BJ (cell line): ENCODE measurements around the gene SZT2. TPM values are rescaled to one million over a fixed set of nuclear protein-coding genes. Genes with fewer than 3 reads are reported as not detected.

Experiments
- CTCF ChIA-PET: fragments of 350-600 bp; formaldehyde crosslinking; extraction: SDS; loops from one replicate; lab custom pipeline; 2021; ENCODE audit warnings: antibody characterized with exemption, inconsistent platforms; lab: Yijun Ruan, JAX
- POLR2A ChIA-PET: fragments of 300-600 bp; sonication (Branson Sonifier 250); formaldehyde crosslinking; extraction: SDS; loops from one replicate; lab custom pipeline; 2021; ENCODE audit warnings: antibody characterized with exemption; lab: Charles Lee
- DNase-seq: peaks from one replicate; pipeline ENCODE4 v3.0.0-alpha.2; 2011; ENCODE audit warnings: low read depth
- H3K27me3 ChIP-seq: 2 replicates; pipeline ENCODE4 v1.6.0; 2011; ENCODE audit warnings: low read length; ENCODE audit not compliant: control insufficient read depth, insufficient read depth
- H3K36me3 ChIP-seq: 2 replicates; pipeline ENCODE4 v1.5.1; 2011; ENCODE audit warnings: low read length; ENCODE audit not compliant: control insufficient read depth, insufficient read depth
- H3K4me3 ChIP-seq: 2 replicates; pipeline ENCODE4 v1.5.1; 2011; ENCODE audit warnings: low read depth, mild to moderate bottlenecking, control low read depth, low read length
- polyA plus RNA-seq: library from polyadenylated mRNA; depleted of rRNA; stranded (reverse); fragments of >200 nt; gene quantifications from 2 replicates; pipeline ENCODE4 v1.2.3, GENCODE V29; 2011
- TF ChIP-seq, protein P1 (sequence below): IDR thresholded peaks from 2 replicates; pipeline ENCODE4 v1.5.1; 2011; ENCODE audit warnings: low read depth, mild to moderate bottlenecking, control low read depth, inconsistent platforms, low read length, moderate library complexity; ENCODE audit not compliant: insufficient read depth

SZT2 gene
- polyA plus RNA-seq, 1 experiment, result 12.1 TPM

DNA sequence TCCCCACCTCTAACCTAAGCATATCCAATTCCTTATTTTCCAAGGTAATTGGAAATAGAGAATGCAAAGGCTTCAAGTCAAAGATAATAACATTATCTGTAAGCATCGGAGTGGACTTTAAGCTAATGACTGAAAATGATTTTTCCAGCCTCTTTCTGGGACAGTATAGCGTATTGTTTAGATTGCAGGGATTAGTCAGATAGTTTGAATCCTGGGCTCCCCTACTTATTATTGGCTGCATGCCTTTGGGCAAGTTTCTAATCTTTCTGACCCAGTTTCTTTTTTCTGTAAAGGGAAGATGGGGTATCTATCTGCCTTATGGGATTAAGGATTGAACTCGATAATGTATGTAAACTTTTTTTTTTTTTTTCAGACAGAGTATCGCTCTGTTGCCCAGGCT is 32.4 kb upstream of the SZT2 start:
- CTCF ChIA-PET, result interaction anchor here (1.1 to 2.3 kb wide), 2 partner anchors 33 to 127 kb away, joined by 3 to 9 read pairs; no protein-coding TSS in a partner anchor
- peaks cover 1% of the 10 kb centered on the region; the same call in 1 of the 2 replicates for H3K36me3 ChIP-seq
- POLR2A ChIA-PET, result no interaction called here
- no peaks in the 10 kb centered on the region for H3K27me3 ChIP-seq
- H3K4me3 ChIP-seq, result no peak overlapping the region
- no peak for DNase-seq
- TF ChIP-seq, protein P1, sequence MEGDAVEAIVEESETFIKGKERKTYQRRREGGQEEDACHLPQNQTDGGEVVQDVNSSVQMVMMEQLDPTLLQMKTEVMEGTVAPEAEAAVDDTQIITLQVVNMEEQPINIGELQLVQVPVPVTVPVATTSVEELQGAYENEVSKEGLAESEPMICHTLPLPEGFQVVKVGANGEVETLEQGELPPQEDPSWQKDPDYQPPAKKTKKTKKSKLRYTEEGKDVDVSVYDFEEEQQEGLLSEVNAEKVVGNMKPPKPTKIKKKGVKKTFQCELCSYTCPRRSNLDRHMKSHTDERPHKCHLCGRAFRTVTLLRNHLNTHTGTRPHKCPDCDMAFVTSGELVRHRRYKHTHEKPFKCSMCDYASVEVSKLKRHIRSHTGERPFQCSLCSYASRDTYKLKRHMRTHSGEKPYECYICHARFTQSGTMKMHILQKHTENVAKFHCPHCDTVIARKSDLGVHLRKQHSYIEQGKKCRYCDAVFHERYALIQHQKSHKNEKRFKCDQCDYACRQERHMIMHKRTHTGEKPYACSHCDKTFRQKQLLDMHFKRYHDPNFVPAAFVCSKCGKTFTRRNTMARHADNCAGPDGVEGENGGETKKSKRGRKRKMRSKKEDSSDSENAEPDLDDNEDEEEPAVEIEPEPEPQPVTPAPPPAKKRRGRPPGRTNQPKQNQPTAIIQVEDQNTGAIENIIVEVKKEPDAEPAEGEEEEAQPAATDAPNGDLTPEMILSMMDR, result no peak

DNA sequence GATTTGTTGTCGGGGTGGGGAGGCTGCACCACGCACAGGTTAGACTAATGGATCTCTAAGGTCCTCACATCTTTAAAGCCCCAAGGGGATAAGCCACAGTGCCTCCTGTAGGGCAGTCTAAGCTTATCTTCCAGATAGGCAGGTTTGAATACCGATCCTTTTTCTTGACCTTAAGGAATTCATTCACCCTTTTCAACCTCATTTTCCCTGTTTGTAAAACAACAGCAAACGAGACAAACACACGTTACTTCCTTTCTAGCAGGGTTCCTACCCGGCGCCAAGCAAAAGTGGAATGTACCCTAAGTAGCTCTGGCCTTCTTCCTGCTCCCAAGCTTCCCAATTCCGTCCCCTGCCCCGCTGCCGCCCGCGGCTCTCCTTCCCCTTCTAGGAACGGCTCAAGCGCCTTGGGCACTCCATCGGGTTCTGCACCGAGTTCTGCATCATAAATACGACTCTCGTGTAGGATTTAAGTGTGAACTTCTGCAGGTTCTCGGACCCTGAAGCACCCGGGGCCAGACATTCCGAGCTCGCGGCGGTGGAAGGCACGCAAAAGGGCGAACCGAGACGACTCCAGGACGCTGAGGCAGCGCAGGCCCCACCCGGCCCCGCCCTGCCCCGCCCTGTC is 31.5 kb upstream of the SZT2 start:
- Histone ChIP-seq H3K27me3 (no peaks in the 10 kb centered on the region), H3K36me3 (peaks cover 6% of the 10 kb centered on the region), H3K4me3 (peak overlapping the region; percentile 57)
- no peak for DNase-seq
- ChIA-PET CTCF (interaction anchor here (0.7 to 2.3 kb wide), 12 partner anchors 9 to 131 kb away, joined by 3 to 9 read pairs (median 3); partner anchors contain the start of gene C1orf210), POLR2A (interaction anchor here (0.5 to 0.7 kb wide), 3 partner anchors 31 to 125 kb away, joined by 3 to 7 read pairs (median 6); partner anchors contain the start of genes MED8 and SZT2)
- TF ChIP-seq, protein P1, result peak; percentile 64

DNA sequence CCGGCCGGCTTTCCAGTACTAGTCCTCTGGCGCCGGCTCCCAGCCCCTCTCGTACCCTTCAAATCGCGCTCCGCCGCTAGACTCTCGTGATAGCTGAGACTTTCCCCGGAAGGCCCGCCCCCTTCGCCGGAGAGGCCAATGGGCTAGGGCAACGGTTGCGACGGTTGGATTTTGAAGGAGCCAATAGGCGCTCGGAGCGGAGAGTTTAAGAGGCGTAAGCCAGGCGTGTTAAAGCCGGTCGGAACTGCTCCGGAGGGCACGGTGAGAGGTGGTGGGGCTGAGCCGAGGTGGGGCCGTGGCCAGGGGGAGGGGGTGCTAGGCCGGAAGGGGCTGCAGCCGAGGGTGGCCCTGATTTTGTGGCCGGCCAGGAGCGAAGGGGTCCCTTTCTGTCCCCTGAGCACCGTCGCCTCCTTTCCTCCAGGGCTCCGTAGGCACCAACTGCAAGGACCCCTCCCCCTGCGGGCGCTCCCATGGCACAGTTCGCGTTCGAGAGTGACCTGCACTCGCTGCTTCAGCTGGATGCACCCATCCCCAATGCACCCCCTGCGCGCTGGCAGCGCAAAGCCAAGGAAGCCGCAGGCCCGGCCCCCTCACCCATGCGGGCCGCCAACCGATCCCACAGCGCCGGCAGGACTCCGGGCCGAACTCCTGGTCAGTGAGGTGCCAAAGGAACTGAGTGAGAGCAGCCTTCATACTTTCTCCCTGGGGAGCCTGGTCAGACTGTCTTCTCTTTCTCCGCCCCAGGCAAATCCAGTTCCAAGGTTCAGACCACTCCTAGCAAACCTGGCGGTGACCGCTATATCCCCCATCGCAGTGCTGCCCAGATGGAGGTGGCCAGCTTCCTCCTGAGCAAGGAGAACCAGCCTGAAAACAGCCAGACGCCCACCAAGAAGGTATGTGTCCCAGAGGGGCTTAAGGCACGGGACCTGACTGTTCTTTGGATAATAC is 30.7 kb upstream of the SZT2 start, which contains the start of gene CDC20:
Gene CDC20 (plus strand): TSS at position 236 of the 948 bp plus-strand sequence. CDS start 235 bp downstream, at position 471.
- POLR2A ChIA-PET, result interaction anchor here (0.7 kb wide), 2 partner anchors 31 to 90 kb away, joined by 6 to 7 read pairs; partner anchors contain the start of genes MED8 and SZT2
- Histone ChIP-seq H3K36me3 (peaks cover 12% of the 10 kb centered on the region), H3K27me3 (no peaks in the 10 kb centered on the region), H3K4me3 (peak within 1 kb of the TSS; percentile 57)
- CTCF ChIA-PET, result interaction anchor here (0.7 to 2.3 kb wide), 9 partner anchors 9 to 132 kb away, joined by 3 to 9 read pairs (median 4); partner anchors contain the start of gene C1orf210
- TF ChIP-seq, protein P1, result no peak
- peak; percentile 78 for DNase-seq

DNA sequence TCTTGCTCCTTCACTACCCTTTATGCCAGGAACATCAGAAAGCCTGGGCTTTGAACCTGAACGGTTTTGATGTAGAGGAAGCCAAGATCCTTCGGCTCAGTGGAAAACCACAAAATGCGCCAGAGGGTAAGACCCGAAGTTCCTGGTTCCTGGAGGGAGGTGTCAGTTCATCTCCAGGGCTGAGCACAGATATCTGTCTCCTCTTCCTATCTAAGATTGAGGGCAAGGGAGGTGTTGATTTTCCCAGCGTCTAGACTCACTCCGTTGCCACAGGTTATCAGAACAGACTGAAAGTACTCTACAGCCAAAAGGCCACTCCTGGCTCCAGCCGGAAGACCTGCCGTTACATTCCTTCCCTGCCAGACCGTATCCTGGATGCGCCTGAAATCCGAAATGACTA is 30.0 kb upstream of the SZT2 start:
- no peaks in the 10 kb centered on the region for H3K27me3 ChIP-seq
- no peak for DNase-seq
- ChIA-PET POLR2A (no interaction called here), CTCF (no interaction called here)
- peak overlapping the region; percentile 57 for H3K4me3 ChIP-seq
- TF ChIP-seq, protein P1, result no peak
- peaks cover 17% of the 10 kb centered on the region for H3K36me3 ChIP-seq
